DOHH2 (cell line): ENCODE results near the gene CDC42SE2.

Experiments used
- CTCF ChIP-seq: fragments of 200-600 bp; sonication (generic); IDR thresholded peaks from one replicate; pipeline ENCODE4 v1.5.1; 2014; ENCODE audit warnings: antibody characterized with exemption, mild to moderate bottlenecking, low read depth, low read length; ENCODE audit not compliant: poor library complexity, severe bottlenecking
- EZH2phosphoT487 ChIP-seq: fragments of 200-600 bp; sonication (generic); IDR thresholded peaks from 2 replicates; pipeline ENCODE4 v1.6.1; 2017; ENCODE audit warnings: borderline replicate concordance, mild to moderate bottlenecking, antibody characterized with exemption, low read length, moderate library complexity, mixed read lengths

GRCh38 chr5:131220566-131220965, 43.3 kb upstream of the CDC42SE2 start:
- TF ChIP-seq CTCF: no peak
- no peak for TF ChIP-seq EZH2phosphoT487
